GM21529 (cell line): Measurements from ENCODE around the gene HDDC3.
"Not testable (repeated sequence)": the region's sequence is repeated elsewhere in the genome, so short reads cannot be mapped to it uniquely, and the experiment has no call there.

ENCODE experiments used
- ATAC-seq: cut with Tn5 transposase; IDR thresholded peaks from one replicate; pipeline ENCODE4 v1.9.1; 2021; ENCODE audit not compliant: unreplicated experiment

Gene HDDC3

GRCh38 chr15:90910441-90911301, 21.7 kb downstream of the HDDC3 start:
- no peak for ATAC-seq

- ATAC-seq, result no peak
These were observed 22.4 kb downstream of the HDDC3 start for GRCh38 chr15:90909976-90910375.

GRCh38 chr15:90909449-90909848, 22.9 kb downstream of the HDDC3 start:
- not testable (repeated sequence) for ATAC-seq

- ATAC-seq, result no peak
These were observed 24.4 kb downstream of the HDDC3 start for GRCh38 chr15:90907838-90908507.

GRCh38 chr15:90907051-90907660, 25.2 kb downstream of the HDDC3 start:
- no peak for ATAC-seq

- ATAC-seq, result no peak
These were observed 26.0 kb downstream of the HDDC3 start for GRCh38 chr15:90906181-90906849.

- no peak for ATAC-seq
These were observed 26.8 kb downstream of the HDDC3 start for GRCh38 chr15:90905306-90906180.

- ATAC-seq, result no peak
These were observed 27.6 kb downstream of the HDDC3 start for GRCh38 chr15:90904746-90905145.

- no peak for ATAC-seq
These were observed 28.4 kb downstream of the HDDC3 start for GRCh38 chr15:90903733-90904536.

GRCh38 chr15:90902840-90903732, 29.3 kb downstream of the HDDC3 start, which contains the start of gene MAN2A2:
TSS of gene MAN2A2 (plus strand) at chr15:90903302. CDS start at chr15:90904208, 906 bp downstream.
- peak; percentile 64 for ATAC-seq

- ATAC-seq, result peak; percentile 61
These were observed 30.1 kb downstream of the HDDC3 start for GRCh38 chr15:90902040-90902839.

- no peak for ATAC-seq
These were observed 30.9 kb downstream of the HDDC3 start for GRCh38 chr15:90901175-90902039.

GRCh38 chr15:90897131-90897655, 35.2 kb downstream of the HDDC3 start:
- peak; percentile 75 for ATAC-seq

- no peak for ATAC-seq
These were observed 36.7 kb downstream of the HDDC3 start for GRCh38 chr15:90895571-90896117.

- no peak for ATAC-seq
These were observed 38.9 kb downstream of the HDDC3 start for GRCh38 chr15:90893175-90894090.
